IPS-18c (cell line): ENCODE measurements around the gene ANXA9.
A peak's percentile ranks its signal among the peaks of the same experiment; 100 is the strongest.

ENCODE experiments used
- H3K4me3 ChIP-seq: 2 replicates; pipeline ENCODE4 v1.7.0; 2013; ENCODE audit warnings: low read depth, mild to moderate bottlenecking, low read length, moderate library complexity; ENCODE audit not compliant: insufficient read depth
- H3K9me3 ChIP-seq: one replicate; pipeline ENCODE4 v1.6.1; 2013; ENCODE audit warnings: mild to moderate bottlenecking, low read length, moderate library complexity; ENCODE audit not compliant: control insufficient read depth, insufficient read depth

The ANXA9 gene

DNA sequence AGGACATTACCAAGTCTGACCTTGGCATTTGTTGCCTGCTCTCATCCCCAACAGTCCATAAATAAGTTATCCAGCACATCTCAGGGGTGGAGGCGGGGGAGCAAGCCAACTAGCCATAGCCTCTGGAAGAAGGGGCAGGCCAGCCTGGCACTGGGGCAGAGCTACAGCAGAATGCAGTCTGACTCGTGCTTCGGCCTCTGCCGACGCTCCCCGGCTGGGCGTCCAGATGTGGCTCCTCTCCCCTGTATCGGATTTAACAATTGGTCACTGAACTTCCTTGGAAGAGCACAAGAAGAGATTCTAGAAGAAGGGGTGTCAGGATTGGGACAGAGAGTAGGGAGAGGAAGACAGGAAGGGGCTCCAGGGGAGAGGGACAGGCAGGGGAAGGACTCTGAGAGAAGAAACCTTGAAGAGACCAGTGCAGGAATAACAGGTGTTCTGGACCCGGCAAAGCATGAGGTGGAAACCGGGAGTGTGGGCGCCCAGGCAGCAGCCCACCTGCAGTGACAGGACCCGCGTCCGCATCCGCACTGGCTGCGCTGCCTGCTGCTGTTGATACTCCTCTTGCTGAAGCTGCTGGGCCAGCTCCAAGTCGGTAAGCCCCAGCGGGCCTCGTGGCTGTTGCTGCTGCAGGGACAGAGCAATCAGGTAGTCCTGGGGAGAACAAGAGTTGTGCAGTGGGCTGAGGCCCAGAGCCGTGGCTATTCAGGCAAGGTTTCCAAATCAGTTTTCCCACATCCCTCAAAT lies 15.2 kb downstream of the ANXA9 start:
- Histone ChIP-seq H3K4me3 (no peak overlapping the region), H3K9me3 (peaks cover 2% of the 10 kb centered on the region)

DNA sequence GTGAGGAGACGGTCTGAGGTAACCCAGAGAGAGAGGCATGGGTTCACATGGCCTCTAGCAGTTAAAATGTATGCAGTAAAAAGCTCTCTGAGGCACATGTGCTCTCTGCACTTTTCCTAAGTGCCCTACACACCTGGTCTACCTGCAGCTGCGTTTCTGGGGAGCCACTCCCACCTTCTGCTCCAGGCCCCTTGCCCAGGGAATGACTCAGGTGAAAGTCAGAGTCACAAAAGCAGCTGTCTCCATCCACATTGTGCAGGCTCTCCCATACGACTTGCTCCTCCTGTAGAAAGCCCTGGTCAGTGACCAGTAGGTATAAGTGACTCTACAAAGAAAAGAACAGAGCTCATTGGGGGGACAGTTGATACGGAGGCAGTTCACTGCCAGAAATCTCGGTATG lies 15.9 kb downstream of the ANXA9 start:
- peaks cover 2% of the 10 kb centered on the region for H3K9me3 ChIP-seq

DNA sequence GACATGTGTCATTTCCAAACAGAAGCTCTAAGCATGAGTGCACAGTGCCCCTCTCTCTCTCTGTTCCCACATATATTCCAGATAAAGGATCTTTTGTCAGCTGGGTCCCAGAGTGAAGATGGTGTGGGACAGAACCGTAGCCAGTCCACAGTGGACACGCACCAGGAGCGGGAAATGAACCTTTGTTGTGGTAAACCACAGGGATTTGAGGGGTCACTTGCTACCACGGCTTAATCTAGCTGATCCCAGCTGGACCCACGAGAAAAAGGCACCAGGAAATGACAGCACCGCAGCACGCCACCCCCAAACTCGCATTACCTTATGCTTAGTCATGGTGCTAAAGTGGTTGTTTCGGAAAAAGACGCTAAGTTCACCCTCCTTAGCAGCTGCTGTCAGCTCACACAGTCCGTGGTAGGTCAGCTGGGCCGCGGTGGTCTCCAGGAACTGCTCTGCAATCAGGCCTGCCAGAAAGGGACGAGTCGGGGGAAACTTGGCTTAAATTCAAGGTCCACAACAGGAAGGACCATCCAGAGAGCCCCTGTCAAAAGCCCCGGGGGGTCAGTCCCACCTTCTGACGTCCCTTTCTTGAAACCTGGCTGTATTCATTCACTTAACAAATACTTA lies 17.1 kb downstream of the ANXA9 start:
- H3K4me3 ChIP-seq: no peak overlapping the region

More for the DNA sequence above, 15.9 kb downstream of the ANXA9 start:
- no peak overlapping the region for H3K4me3 ChIP-seq

DNA sequence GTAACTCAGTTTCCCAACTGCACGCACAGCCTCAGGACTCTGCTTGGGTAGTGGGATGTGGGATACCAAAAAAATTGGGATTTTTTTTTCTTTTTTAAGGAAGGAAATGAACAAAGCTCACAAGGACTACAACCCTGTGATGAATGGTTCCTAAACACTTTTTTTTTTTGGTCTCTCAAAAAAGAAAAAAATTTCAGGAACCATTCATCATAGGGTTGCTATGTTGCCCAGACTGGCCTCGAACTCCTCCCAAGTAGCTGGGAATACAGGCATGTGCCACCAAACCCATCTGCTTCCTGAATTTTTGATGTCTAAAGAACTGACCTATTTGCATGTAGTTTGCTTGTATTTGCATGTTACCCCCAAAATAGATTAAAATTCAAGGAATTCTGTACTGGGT lies 17.8 kb downstream of the ANXA9 start:
- H3K4me3 ChIP-seq: no peak overlapping the region
- H3K9me3 ChIP-seq: peaks cover 2% of the 10 kb centered on the region

More for the DNA sequence above, 17.1 kb downstream of the ANXA9 start:
- H3K9me3 ChIP-seq: peaks cover 2% of the 10 kb centered on the region

DNA sequence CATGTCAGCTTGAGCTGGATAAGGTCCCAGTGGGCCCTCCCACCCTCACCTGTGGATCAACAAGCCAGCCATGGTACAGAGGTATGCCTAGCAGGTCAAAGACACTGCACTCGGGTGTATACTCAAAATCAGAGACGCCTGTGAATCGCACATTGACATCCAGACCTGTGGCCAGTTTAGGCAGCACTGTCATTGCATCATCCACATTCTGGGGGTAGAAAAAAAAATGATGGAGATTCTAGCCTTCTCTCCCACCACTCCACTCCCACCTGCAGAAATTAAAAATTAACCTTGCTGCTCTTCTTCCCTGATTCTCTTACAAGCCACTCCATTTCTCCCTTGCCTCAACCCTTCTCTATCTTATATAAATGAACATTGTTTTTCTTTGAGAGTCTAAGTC lies 18.3 kb downstream of the ANXA9 start:
- Histone ChIP-seq H3K4me3 (no peak overlapping the region), H3K9me3 (peaks cover 2% of the 10 kb centered on the region)

DNA sequence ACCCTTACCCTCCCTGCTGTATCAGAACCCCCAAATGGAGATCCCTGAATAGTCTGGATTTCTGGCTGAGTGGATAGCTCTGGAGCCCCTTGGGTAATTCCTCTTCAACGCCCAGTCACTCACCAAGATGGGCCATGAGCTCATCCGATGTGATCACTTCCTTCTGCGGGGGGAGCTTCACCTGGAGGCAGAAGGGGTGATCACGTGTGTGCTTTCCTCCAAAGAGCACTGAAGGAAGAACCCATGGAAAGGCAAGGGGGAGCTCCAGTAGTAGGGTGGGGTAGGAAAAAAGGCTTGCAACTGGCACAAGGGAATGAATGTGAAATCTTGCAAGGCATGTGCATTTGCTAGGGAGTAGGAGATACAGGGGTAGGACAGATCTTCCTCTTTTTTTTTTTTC lies 19.5 kb downstream of the ANXA9 start:
- Histone ChIP-seq H3K9me3 (peaks cover 2% of the 10 kb centered on the region), H3K4me3 (no peak overlapping the region)

DNA sequence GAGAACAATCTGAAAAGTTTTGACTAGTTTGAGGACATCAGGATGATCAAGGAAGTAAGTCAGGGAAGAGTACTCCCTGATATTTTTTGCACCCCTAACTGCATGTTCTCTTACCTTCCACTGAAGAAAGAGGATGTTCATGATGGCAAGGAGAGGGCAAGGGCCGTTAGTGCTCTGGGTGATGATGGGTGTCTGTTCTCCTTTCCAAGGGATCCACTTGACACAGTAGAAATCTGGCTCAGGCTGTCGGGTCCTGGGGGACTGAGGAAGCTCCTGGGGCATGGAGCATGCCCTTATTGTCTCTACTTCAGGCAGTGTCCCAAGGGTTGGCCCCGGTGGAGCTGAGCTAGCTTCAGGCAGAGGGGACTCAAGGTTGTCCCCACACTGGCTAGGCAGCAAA lies 20.0 kb downstream of the ANXA9 start:
- Histone ChIP-seq H3K4me3 (no peak overlapping the region), H3K9me3 (peaks cover 2% of the 10 kb centered on the region)

DNA sequence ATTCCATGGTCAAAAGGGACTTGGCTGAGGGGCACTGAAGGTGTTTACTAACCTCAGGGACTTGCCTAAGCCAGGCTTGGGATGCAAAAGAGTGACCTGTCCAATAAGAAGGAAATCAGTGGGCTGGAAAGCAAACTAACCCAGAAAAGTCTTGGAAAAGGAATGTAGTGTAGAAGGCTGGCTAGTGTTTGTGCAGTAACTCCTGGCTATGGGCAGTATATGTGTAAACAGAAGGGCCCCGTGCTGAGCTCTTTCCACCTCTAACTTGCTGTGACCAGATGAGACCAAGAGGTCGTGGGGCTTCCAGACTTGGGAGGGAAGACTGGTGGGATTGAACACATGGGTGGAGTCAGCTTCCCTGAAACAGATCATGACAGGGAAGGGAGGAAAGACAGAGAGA lies 20.5 kb downstream of the ANXA9 start:
- H3K4me3 ChIP-seq: no peak overlapping the region
- H3K9me3 ChIP-seq: peaks cover 2% of the 10 kb centered on the region

DNA sequence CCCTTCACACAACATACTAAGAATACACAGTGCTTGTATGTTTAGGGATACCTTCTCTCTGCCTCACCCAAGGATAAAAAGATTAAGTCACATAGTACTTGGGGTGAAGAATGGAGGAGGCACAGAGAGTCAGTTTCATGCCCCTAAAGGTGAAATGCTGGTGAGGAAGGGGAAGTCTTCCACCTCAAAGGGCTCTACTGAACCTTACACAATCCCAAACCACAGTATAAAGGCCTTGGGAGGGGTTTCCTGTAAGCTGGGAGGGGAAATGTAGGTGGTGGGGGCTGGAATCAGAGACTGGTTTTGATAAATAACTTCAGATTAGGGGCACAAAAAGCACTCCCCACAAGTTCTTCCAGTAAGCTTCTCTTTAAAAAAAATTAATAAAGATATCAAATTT lies 21.1 kb downstream of the ANXA9 start:
- H3K9me3 ChIP-seq: peaks cover 2% of the 10 kb centered on the region
- no peak overlapping the region for H3K4me3 ChIP-seq

DNA sequence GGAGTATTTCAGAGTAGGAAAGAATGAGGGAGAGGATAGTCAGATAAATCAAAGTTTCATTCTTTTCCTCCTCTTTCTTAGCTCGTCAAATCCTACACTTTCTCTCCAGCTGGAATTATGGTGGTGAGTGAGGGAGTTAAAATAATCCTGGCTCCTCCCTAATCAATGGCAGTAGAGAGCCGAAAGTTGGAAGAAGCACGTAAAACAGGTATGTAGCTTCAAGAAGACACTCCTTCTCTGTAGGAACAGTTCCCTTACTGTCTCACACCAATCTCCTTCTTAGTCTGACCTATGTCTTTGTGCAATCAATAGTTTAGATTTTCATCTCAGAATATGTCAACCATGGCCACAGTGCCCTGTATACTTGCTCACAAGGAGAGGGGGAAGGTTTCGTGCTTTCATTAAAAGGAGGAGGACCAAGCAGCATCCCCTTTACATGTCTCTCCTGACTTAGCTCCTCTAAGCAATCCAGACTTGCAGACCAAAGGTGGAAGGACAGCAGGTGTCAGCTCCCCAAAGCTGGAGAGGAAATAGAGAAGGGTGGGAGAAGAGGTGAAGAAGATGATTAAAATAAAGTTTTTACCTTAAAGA lies 23.7 kb downstream of the ANXA9 start:
- H3K9me3 ChIP-seq: peaks cover 2% of the 10 kb centered on the region
- H3K4me3 ChIP-seq: peak overlapping the region; percentile 50

DNA sequence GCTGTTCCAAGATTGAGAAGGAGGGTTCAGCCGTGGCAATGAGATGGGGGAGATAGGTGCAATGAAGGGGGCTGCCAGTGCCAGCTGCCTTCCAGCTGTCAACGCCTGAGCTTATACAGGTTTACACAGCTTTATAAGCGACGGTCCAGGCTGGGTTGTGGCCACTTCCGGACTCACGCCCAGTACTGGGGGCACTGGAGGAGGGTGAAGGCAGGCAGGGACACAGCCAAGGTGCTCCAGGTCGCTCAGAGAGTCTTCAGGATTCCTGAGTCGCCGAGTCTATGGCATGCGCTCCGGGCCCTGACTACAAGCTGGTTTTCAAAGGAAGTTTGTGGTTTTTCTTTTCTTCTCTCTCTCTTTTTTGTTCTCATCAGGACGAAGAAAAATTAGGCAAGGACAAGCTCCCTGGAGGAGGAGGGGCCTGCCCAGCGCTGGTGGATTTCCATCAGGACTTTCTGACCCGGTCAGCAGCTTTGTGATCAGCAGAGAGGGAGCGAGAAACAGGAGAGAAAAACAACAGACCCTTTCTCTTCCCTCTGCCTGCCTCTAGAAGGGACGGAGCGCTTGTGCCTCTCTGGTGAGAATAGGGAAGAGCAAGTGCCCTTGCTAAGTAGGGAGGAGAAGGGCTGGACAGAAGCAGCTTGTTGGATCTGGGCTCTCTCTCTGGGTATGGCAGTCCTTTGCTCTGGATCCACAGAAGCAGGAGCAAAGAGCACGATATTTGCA lies 24.4 kb downstream of the ANXA9 start, which contains the start of gene MINDY1:
TSS of gene MINDY1 (minus strand) at position 576 of the 726 bp plus-strand sequence. CDS start 4,285 bp downstream, outside the sequence.
- Histone ChIP-seq H3K9me3 (no peaks in the 10 kb centered on the region), H3K4me3 (peak within 1 kb of the TSS; percentile 50)

DNA sequence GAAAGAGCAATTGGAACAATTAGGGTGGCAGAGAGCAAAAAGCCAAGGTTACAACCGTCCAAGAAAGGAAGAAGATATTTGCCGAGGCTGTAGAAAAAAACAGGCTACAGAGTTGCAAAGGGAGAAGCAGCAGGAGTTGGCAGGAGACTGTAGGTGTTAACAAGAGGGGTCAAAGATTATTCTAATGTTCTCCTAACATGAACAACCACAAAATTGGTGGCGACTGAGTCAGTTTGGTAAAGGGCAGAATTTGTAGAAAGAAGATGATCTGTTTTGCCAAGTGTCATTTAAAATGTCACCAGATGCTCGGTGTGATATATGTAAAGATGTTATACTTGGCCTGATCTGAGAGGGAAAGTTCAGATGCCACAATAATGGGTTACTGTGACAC lies 25.8 kb downstream of the ANXA9 start:
- H3K4me3 ChIP-seq: peak overlapping the region; percentile 5
- H3K9me3 ChIP-seq: no peaks in the 10 kb centered on the region

DNA sequence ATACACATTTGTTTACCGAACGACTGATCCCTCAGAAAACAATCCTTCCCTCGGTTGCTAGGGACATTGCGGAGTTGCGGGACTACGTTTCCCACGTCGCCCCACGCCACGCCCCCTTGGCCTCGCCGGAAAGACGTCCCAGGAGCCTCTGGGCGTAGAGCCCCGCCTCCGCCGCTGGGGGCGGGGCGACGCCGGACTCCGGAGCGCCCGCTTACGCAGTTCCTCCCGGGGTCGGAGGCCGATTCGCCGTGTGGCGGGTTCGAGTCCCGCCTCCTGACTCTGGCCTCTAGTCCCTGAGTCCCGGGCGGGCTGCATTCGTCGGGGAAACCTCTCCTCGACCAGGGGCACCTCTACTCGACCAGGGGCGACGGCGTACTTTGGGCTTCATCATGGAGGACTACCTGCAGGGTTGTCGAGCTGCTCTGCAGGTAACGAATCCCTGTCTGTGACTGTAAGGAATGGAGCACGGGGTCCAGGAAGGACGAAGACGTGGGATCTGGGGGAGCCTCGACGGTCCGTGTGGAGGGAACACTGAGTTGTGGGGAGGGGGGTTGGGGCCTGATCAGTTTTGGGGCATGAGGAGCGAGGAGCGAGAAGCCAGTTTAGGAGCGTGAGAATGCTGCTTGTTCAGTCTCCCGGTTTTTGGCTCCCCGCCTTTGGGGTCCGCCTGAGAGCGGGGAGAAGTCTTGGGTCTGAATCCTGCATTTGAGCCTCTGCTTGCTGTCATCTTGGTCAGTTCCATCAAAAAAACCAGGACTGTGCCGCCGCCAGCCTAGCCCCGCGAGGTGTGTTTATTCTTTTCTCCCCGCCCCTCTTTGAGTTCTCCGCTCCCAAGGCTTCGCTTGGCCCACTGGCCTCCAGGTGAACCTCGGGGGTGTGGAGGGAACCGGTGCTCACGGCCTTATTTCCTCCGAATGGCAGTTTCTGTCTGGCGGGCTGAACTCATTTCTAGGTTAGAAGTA lies 26.4 kb downstream of the ANXA9 start, which contains the start of gene PRUNE1:
TSS of gene PRUNE1 (plus strand) at position 206 of the 962 bp plus-strand sequence. CDS start at position 390, 184 bp downstream.
- no peaks in the 10 kb centered on the region for H3K9me3 ChIP-seq
- peak within 1 kb of the TSS; percentile 100 for H3K4me3 ChIP-seq

DNA sequence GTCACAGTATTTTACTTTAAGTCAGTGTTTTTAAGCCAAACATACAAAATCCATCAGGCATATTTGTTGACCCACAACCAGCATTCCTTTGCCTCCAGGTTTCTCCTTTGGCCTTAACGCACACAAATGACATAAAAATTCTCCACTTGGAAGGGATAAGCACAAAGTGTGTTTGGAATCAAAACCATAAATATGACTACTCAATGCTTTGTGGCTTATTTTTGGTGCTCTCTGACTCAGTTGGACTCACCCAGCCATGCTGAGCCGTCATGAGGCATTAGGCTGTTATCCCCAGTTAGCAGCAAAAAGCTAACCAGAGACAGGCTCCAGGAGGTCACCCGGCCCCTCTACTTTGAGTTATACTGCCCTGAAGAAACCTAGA lies 27.1 kb downstream of the ANXA9 start:
- Histone ChIP-seq H3K9me3 (no peaks in the 10 kb centered on the region), H3K4me3 (peak overlapping the region; percentile 100)

DNA sequence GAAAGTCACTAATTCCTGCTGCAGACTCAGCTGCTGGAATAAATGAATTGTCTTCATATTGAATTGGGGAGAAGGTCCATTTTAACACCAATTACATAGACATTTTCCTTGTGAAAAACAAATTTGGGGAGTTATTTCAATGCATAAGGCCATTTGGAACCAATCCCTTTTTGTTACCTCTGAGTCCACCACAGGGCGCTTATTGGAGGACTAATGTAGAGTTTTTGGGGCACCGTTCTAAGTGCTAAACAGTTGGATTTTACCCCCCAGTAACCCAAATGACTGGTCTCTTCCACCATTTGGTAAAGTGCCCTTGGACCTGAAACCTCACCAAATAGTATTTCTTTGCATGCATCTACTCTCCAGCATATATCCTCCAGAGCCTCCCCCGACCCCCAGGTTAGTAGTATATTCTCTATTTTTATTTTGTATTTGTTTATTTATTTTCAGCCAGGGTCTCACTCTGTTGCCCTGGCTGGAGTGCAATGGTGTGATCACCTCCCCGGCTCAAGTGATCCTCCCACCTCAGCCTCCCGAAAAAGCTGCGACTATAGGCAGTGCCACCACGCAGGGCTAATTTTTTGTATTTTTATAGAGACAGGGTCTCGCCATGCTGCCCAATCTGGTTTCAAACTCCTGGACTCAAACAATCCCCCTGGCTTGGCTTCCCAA lies 27.7 kb downstream of the ANXA9 start:
- H3K9me3 ChIP-seq: no peaks in the 10 kb centered on the region
- H3K4me3 ChIP-seq: no peak overlapping the region

DNA sequence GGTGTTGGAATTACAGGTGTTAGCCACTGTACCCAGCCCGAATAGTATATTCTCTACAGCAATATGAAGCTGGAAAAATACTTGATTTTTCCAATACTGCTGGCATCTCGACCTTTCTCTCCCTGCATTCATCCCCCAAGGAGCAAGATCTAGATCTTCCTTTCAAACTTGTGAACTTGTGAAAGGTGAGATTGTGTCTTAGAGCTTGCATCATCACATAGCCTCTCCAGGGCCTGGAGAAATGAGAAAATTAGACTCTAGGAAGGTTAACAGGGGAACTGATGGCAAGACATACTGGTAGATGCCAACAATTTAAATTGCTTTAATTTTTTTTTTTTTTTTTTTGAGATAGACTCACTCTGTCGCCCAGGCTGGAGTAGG lies 28.2 kb downstream of the ANXA9 start:
- H3K4me3 ChIP-seq: no peak overlapping the region
- no peaks in the 10 kb centered on the region for H3K9me3 ChIP-seq
